Panc1 (cell line): Measurements from ENCODE around the gene ZNF91.

ENCODE experiments used
- CTCF ChIP-seq: fragments of 450-650 bp; IDR thresholded peaks from 2 replicates; pipeline ENCODE4 v1.5.1; 2017; ENCODE audit warnings: mild to moderate bottlenecking
- POLR2AphosphoS5 ChIP-seq: IDR thresholded peaks from 2 replicates; pipeline ENCODE4 v1.6.1; 2012; ENCODE audit warnings: mild to moderate bottlenecking, low read depth, low read length, moderate library complexity
- REST ChIP-seq, 2 experiments: IDR thresholded peaks; 2 replicates each; pipeline ENCODE4 v1.6.1; 2011 to 2012; ENCODE audit warnings: low read depth in 2 of 2, control low read depth in 1 of 2, low read length in 1 of 2, mild to moderate bottlenecking in 1 of 2, moderate library complexity in 1 of 2; ENCODE audit not compliant: insufficient read depth in 1 of 2
- TCF7L2 ChIP-seq: IDR thresholded peaks from 2 replicates; pipeline ENCODE4 v1.6.1; 2011; ENCODE audit warnings: mild to moderate bottlenecking, low read depth, low read length, inconsistent platforms

GRCh38 chr19:23305555-23305954, 89.7 kb downstream of the ZNF91 start:
- TF ChIP-seq CTCF, result no peak
- TF ChIP-seq REST (IDR thresholded peaks at IDR 0.05; ENCODE audit: insufficient read depth in 1 of 2, low read depth in 2 of 2, low read length in 1 of 2), result no peak
- TF ChIP-seq POLR2AphosphoS5, result no peak
- TF ChIP-seq TCF7L2, result no peak
